K562 (cell line): ENCODE data around the gene GPAT2.

Experiments
- ARHGAP35 ChIP-seq: fragments of 450-650 bp; IDR thresholded peaks from 2 replicates; pipeline ENCODE4 v1.6.1; 2018; ENCODE audit not compliant: partially characterized antibody
- CBX5 ChIP-seq: IDR thresholded peaks from 2 replicates; pipeline ENCODE4 v1.6.1; 2014; ENCODE audit warnings: low read depth, borderline replicate concordance
- CTCF ChIP-seq, 3 experiments: IDR thresholded peaks in 2 of 3; conservative IDR thresholded peaks in 1 of 3; 2 replicates each; pipeline ENCODE4 v1.5.1; 2011 to 2012; ENCODE audit warnings: low read length in 3 of 3, mild to moderate bottlenecking in 3 of 3, control low read depth in 2 of 3, improper control_type of control experiment in 1 of 3, inconsistent platforms in 1 of 3, low read depth in 1 of 3, mixed read lengths in 1 of 3, moderate library complexity in 1 of 3; ENCODE audit not compliant: insufficient read depth in 2 of 3
- EGR1 ChIP-seq: fragments of 450-650 bp; conservative IDR thresholded peaks from 2 replicates; pipeline ENCODE4 v1.6.1; 2017; ENCODE audit warnings: mild to moderate bottlenecking
- GABPA ChIP-seq: fragments of 200-800 bp; sonication (Bioruptor generic); conservative IDR thresholded peaks from 2 replicates; pipeline ENCODE4 v1.6.1; 2016; ENCODE audit warnings: low read depth, missing genetic modification characterization, missing compliant biosample characterization
- JUNB ChIP-seq: fragments of 450-650 bp; formaldehyde crosslinking; conservative IDR thresholded peaks from 2 replicates; pipeline ENCODE4 v1.4.0; 2020; ENCODE audit warnings: mild to moderate bottlenecking
- KLF16 ChIP-seq: IDR thresholded peaks from 2 replicates; pipeline ENCODE4 v1.6.1; 2016; ENCODE audit warnings: antibody characterized with exemption
- PML ChIP-seq: IDR thresholded peaks from 2 replicates; pipeline ENCODE4 v1.6.1; 2012; ENCODE audit warnings: low read length, inconsistent platforms
- PRDM10 ChIP-seq: fragments of 450-650 bp; IDR thresholded peaks from 2 replicates; pipeline ENCODE4 v1.6.1; 2018; ENCODE audit not compliant: partially characterized antibody
- REST ChIP-seq, 2 experiments: fragments of 450-650 bp; formaldehyde crosslinking in 1 of 2; IDR thresholded peaks; 2 replicates each; pipeline versions ENCODE4 v1.4.0 to v1.6.1; 2014 to 2020; ENCODE audit warnings: mild to moderate bottlenecking in 2 of 2, borderline replicate concordance in 1 of 2, low read depth in 1 of 2
- ZNF668 ChIP-seq: fragments of 250-450 bp; sonication (Bioruptor Pico); IDR thresholded peaks from 2 replicates; pipeline ENCODE4 v1.8.0; 2022; ENCODE audit warnings: mild to moderate bottlenecking, inconsistent platforms

GRCh38 chr2:96083989-96084857 lies 49.5 kb upstream of the GPAT2 start:
- TF ChIP-seq ARHGAP35 (no peak), CBX5 (no peak), PML (no peak), EGR1 (no peak), CTCF (IDR thresholded peaks at IDR 0.05 in 2 of 3, conservative IDR thresholded peaks at IDR 0.05 in 1 of 3; ENCODE audit: insufficient read depth in 2 of 3, low read depth in 1 of 3, low read length in 3 of 3) (no peak), ZNF668 (CRISPR knock-in tag) (no peak), PRDM10 (no peak), REST (IDR thresholded peaks at IDR 0.05; ENCODE audit: borderline replicate concordance) (no peak), REST (CRISPR knock-in tag; IDR thresholded peaks at IDR 0.05; ENCODE audit: low read depth) (no peak), JUNB (CRISPR knock-in tag) (no peak), GABPA (tag) (no peak), KLF16 (no peak)
